ENCODE results near the gene SYNM. TPM values are rescaled to one million over a fixed set of nuclear protein-coding genes. Genes with fewer than 3 reads are reported as not detected.

SYNM gene
- total RNA-seq, 1 experiment from 2014 or later, result 2.6 TPM

DNA sequence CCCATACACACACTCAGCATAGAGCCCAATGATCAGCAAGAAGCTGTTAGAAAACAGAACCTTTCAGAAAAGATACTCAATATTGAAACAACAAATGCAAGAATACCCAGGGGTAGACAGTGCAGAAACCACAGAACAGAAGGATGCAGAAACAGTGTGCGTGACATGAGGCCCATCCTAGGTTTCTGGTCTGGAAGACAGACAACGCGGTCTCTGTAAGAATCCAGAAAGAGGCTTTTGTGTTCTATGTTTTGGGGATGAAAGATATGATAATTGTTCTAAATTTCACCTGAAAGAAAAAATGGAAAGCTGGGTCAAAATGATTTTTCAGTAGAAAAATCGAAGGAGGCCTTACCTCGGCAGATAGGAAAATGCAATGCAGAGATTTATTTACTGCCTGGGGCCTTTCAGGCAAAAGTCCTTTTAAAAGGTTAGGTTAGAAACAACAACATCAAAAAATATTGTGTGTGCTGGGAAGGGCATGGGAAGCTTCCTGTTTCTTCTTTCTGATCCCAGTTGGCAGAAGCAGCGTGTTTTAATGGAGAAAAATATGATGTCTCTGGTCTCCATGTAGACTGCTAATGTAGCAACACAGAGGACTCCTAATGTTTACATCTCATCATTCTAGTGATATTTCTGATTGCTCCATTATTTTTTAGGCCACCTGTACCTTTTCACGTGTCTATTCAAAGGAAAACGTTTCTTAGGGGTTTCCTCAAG lies 17.0 kb downstream of the SYNM start:
- no peak overlapping the region for H3K27ac ChIP-seq (ENCODE audit: low read depth, low read length, poor library complexity, severe bottlenecking)
- H3K4me3 ChIP-seq (ENCODE audit: low read depth, low read length, poor library complexity, severe bottlenecking), result no peak overlapping the region
- H3K9me3 ChIP-seq (ENCODE audit: low read depth, low read length, poor library complexity, severe bottlenecking), result no peaks in the 10 kb centered on the region
- H3K4me1 ChIP-seq (ENCODE audit: insufficient read depth, low read length, poor library complexity, severe bottlenecking), result peaks cover 18% of the 10 kb centered on the region
- H3K36me3 ChIP-seq (ENCODE audit: insufficient read depth, low read length, poor library complexity, severe bottlenecking), result no peaks in the 10 kb centered on the region
- TF ChIP-seq EZH2 (IDR thresholded peaks at IDR 0.05; ENCODE audit: borderline replicate concordance, low read depth, low read length, poor library complexity, severe bottlenecking) (no peak), CTCF (conservative IDR thresholded peaks at IDR 0.05; ENCODE audit: low read depth, low read length) (no peak)
- no TSS peak for BruUV-seq (replicated peaks)
- intact Hi-C loops (cut with micrococcal nuclease; ENCODE audit: unreplicated experiment), result no loop called here
- ChIA-PET CTCF (no interaction called here), POLR2A (ENCODE audit: low non-redundant PET) (no interaction called here)
- DNase-seq (ENCODE audit: low spot score), result no peak
- no peaks in the 10 kb centered on the region for H3K27me3 ChIP-seq (replicated peaks; ENCODE audit: insufficient read depth, low read depth, low read length, poor library complexity)

DNA sequence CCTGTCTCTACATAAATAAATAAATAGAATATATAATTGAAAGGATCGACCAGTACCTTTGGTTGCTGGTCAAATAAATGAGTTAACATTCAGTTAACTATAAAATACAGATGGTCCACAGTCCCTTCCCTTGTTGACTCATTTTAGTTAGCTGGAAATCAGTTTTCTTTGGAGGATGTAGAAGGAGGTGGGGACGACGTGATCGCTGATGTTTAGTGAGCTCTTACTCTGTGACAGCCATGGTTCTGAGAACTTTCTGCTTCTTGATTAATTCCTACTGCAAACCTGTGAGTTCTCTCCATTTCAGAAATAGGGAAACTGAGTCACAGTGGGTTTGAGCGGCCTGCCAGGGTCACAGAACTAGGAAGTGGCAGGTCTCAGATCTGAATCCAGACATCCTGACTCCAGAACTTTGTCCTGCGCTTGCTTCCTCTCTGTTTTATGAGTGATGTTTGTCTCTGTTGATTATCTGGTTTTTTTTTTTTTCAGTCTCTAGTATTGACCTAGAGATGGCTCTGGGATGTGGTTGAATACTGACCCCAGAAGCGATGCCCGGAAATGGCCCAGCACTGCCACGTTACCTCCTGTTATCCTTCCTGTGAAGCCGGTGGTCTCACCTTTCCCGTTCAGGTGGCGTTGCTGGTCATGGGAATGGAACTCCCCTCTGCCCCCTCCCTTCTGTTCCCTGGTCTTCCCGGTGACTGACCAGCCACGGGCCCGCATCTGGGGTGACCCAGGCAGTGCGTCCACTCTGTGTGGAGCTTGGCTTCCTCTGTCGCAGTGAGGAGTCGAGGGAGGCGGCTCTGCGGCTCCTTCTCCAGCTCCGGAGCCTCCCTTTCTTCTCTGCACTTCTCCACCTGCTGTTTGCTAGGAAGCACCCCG lies 18.2 kb downstream of the SYNM start:
- CTCF ChIA-PET, result no interaction called here
- no peak for TF ChIP-seq CTCF (conservative IDR thresholded peaks at IDR 0.05; ENCODE audit: low read depth, low read length)
- TF ChIP-seq EZH2 (IDR thresholded peaks at IDR 0.05; ENCODE audit: borderline replicate concordance, low read depth, low read length, poor library complexity, severe bottlenecking), result no peak
- H3K9me3 ChIP-seq (ENCODE audit: low read depth, low read length, poor library complexity, severe bottlenecking), result no peaks in the 10 kb centered on the region
- intact Hi-C loops (cut with micrococcal nuclease; ENCODE audit: unreplicated experiment), result no loop called here
- no peaks in the 10 kb centered on the region for H3K27me3 ChIP-seq (replicated peaks; ENCODE audit: insufficient read depth, low read depth, low read length, poor library complexity)
- H3K27ac ChIP-seq (ENCODE audit: low read depth, low read length, poor library complexity, severe bottlenecking), result peak overlapping the region; percentile 75
- H3K4me3 ChIP-seq (ENCODE audit: low read depth, low read length, poor library complexity, severe bottlenecking), result peak overlapping the region; percentile 10
- no peaks in the 10 kb centered on the region for H3K36me3 ChIP-seq (ENCODE audit: insufficient read depth, low read length, poor library complexity, severe bottlenecking)
- peaks cover 18% of the 10 kb centered on the region for H3K4me1 ChIP-seq (ENCODE audit: insufficient read depth, low read length, poor library complexity, severe bottlenecking)
- no peak for DNase-seq (ENCODE audit: low spot score)
- TSS peak; percentile 53 for BruUV-seq (replicated peaks)
- POLR2A ChIA-PET (ENCODE audit: low non-redundant PET), result interaction anchor here (0.5 kb wide), 1 partner anchor 13 kb away, joined by 3 read pairs; no protein-coding TSS in a partner anchor

DNA sequence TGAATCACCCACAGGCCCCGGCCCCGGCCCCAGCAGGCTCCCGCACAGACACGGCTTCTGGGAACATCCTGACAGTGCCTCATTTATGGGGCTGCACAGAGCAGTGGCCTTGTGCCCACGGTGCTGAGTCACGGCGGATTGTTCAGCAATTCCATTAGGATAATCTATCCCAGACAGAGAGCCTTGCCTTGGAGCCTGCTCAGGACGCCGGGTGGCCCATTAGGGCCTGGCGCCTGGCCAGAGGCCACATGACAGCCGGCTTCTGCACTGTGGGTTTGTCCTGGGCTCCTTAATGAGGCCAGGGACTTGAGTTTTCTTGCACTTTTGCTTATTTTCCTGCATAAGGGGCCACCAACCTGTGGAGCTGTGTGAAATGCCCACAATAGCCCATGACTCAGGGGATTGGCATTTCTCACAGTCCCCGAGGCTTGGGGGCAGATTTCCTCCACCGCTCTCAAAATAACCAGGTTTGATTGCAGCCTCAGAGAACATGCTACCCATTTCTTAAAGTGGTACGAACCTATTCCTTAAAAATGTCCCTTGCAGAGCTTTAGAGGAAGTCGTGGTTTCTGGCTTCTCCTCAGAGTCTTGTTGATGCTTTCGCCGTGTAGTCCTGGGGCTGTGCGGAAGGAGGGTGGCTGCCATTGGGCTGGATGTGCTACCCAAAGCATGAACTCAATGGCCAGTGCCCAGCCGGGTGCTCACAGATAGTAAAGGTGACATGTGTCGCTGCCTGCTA lies 19.0 kb downstream of the SYNM start:
- POLR2A ChIA-PET (ENCODE audit: low non-redundant PET), result no interaction called here
- intact Hi-C loops (cut with micrococcal nuclease; ENCODE audit: unreplicated experiment), result no loop called here

More for the DNA sequence above, 19.0 kb downstream of the SYNM start:
- TF ChIP-seq EZH2 (IDR thresholded peaks at IDR 0.05; ENCODE audit: borderline replicate concordance, low read depth, low read length, poor library complexity, severe bottlenecking) (no peak), CTCF (conservative IDR thresholded peaks at IDR 0.05; ENCODE audit: low read depth, low read length) (no peak)
- H3K36me3 ChIP-seq (ENCODE audit: insufficient read depth, low read length, poor library complexity, severe bottlenecking), result no peaks in the 10 kb centered on the region
- H3K4me1 ChIP-seq (ENCODE audit: insufficient read depth, low read length, poor library complexity, severe bottlenecking), result peaks cover 18% of the 10 kb centered on the region
- CTCF ChIA-PET, result interaction anchor here (1.4 kb wide), 1 partner anchor 24 kb away, joined by 4 read pairs; no protein-coding TSS in a partner anchor
- H3K4me3 ChIP-seq (ENCODE audit: low read depth, low read length, poor library complexity, severe bottlenecking), result peak overlapping the region; percentile 10
- no peaks in the 10 kb centered on the region for H3K9me3 ChIP-seq (ENCODE audit: low read depth, low read length, poor library complexity, severe bottlenecking)
- peak; percentile 93 for DNase-seq (ENCODE audit: low spot score)
- BruUV-seq (replicated peaks), result no TSS peak
- H3K27me3 ChIP-seq (replicated peaks; ENCODE audit: insufficient read depth, low read depth, low read length, poor library complexity), result no peaks in the 10 kb centered on the region
- peak overlapping the region; percentile 75 for H3K27ac ChIP-seq (ENCODE audit: low read depth, low read length, poor library complexity, severe bottlenecking)

Data from A673 (cell line).